ENCODE data around the gene GALNT16. TPM values are rescaled to one million over a fixed set of nuclear protein-coding genes. Genes with fewer than 3 reads are reported as not detected.

GALNT16 gene
- total and polyA plus RNA-seq, 2 donors (not counting 3 experiments of a cell fraction or from before 2014, with no cell fraction given): 0.39 to 0.49 TPM

DNA sequence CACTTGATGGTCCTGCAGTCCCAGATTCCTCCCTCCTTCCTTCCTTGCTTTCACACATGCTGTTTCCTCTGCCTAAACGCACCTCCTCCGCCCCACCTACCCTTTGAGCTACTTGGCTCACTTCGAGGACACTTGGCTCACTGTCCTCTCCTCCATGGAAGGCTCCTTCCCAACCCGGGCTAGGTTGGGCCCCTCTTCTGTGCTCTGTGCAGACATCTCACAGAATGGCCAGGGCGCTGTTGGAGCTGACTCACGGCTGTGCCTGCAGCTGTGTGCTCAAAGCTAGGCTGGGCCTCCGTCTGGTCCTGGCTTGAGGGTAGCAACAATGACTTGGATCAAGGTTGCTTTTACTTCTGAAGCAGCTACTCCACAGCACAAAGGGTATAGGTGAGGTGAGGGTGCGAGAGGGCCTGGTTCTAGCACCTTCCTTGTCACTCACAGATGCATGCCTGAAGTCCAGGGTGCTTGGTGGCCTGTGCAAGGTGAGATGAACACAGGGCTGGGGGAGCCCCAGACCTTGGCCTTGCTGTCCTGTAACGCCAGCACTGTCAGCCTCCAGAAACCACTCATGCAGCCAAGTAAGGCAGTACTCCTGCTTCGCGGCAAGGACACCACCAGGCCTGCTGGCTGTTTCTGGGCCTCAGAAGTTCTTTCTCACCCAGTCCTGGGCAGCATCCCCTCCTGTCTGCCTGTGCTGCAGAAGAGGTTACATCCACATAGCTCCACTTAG, 61.8 kb downstream of the GALNT16 start:
- DNase-seq (ENCODE audit: low read depth, low spot score) (no peak), FAIRE-seq (no peak)
- Histone ChIP-seq H3K27me3 (ENCODE audit: control insufficient read depth in 2 of 2, insufficient read depth in 2 of 2, low read length in 2 of 2) (peaks cover 0 to 3% of the 10 kb centered on the region in 2 experiments), H3K27ac (ENCODE audit: insufficient read depth, low read depth, low read length) (no peak overlapping the region), H3K9ac (replicated peaks; ENCODE audit: extremely low read depth, insufficient read depth, low read length) (no peak overlapping the region), H3K9me1 (replicated peaks; ENCODE audit: control insufficient read depth, extremely low read depth, insufficient read depth, low read length) (no peaks in the 10 kb centered on the region), H3K9me3 (replicated peaks; ENCODE audit: control insufficient read depth, insufficient read depth, low read length) (no peaks in the 10 kb centered on the region), H3K4me2 (ENCODE audit: insufficient read depth, low read length) (no peak overlapping the region), H3K79me2 (ENCODE audit: control insufficient read depth, insufficient read depth, low read length) (no peaks in the 10 kb centered on the region), H3K36me3 (ENCODE audit: control insufficient read depth in 2 of 2, extremely low read depth in 1 of 2, insufficient read depth in 2 of 2, low read length in 2 of 2) (no peaks in the 10 kb centered on the region), H2AFZ (ENCODE audit: low read depth, low read length) (no peak overlapping the region), H3K4me3 (replicated peaks in 1 of 3; ENCODE audit: insufficient read depth in 1 of 3, low read depth in 1 of 3, low read length in 3 of 3) (no peak overlapping the region), H3K4me1 (ENCODE audit: control insufficient read depth, extremely low read depth, insufficient read depth, low read length) (no peaks in the 10 kb centered on the region), H4K20me1 (replicated peaks; ENCODE audit: control insufficient read depth, extremely low read depth, insufficient read depth, low read length) (no peaks in the 10 kb centered on the region)
- intact Hi-C loops (cut with micrococcal nuclease): no loop called here
- BruUV-seq (replicated peaks): no TSS peak
- POLR2A ChIA-PET: no interaction called here
- TF ChIP-seq, protein P1, sequence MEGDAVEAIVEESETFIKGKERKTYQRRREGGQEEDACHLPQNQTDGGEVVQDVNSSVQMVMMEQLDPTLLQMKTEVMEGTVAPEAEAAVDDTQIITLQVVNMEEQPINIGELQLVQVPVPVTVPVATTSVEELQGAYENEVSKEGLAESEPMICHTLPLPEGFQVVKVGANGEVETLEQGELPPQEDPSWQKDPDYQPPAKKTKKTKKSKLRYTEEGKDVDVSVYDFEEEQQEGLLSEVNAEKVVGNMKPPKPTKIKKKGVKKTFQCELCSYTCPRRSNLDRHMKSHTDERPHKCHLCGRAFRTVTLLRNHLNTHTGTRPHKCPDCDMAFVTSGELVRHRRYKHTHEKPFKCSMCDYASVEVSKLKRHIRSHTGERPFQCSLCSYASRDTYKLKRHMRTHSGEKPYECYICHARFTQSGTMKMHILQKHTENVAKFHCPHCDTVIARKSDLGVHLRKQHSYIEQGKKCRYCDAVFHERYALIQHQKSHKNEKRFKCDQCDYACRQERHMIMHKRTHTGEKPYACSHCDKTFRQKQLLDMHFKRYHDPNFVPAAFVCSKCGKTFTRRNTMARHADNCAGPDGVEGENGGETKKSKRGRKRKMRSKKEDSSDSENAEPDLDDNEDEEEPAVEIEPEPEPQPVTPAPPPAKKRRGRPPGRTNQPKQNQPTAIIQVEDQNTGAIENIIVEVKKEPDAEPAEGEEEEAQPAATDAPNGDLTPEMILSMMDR (IDR thresholded peaks at IDR 0.05; ENCODE audit: extremely low read depth in 1 of 2, insufficient read depth in 1 of 2, low read depth in 1 of 2, low read length in 2 of 2): no peak
- TF ChIP-seq MYC (IDR thresholded peaks at IDR 0.05; ENCODE audit: low read depth, low read length) (no peak), POLR2A (IDR thresholded peaks at IDR 0.05; ENCODE audit: low read depth, low read length) (no peak), FOS (IDR thresholded peaks at IDR 0.05; ENCODE audit: borderline replicate concordance, insufficient read depth, low read length) (no peak), POLR2AphosphoS5 (IDR thresholded peaks at IDR 0.05; ENCODE audit: insufficient read depth, low read depth, low read length) (no peak), GATA2 (IDR thresholded peaks at IDR 0.05; ENCODE audit: insufficient read depth, insufficient read length, low read depth, low read length) (no peak), EZH2 (IDR thresholded peaks at IDR 0.05; ENCODE audit: borderline replicate concordance, low read depth, low read length, severe bottlenecking) (no peak), JUN (IDR thresholded peaks at IDR 0.05; ENCODE audit: borderline replicate concordance, insufficient read depth, insufficient read length, low read depth) (no peak)
- TF ChIP-seq, protein P2, sequence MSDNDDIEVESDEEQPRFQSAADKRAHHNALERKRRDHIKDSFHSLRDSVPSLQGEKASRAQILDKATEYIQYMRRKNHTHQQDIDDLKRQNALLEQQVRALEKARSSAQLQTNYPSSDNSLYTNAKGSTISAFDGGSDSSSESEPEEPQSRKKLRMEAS (IDR thresholded peaks at IDR 0.05; ENCODE audit: insufficient read depth, insufficient read length): no peak
- CTCF ChIA-PET: no interaction called here
- dilution Hi-C loops (cut with MboI; ENCODE audit: extremely low pct_ligation_motif_present, low sequenced_read_pairs): no loop called here

Measured in endothelial cell of umbilical vein (primary cell).